HG03095 (cell line): ENCODE results near the gene DUSP28.

ENCODE experiments used
- ATAC-seq: cut with Tn5 transposase; IDR thresholded peaks from one replicate; pipeline ENCODE4 v1.9.1; 2021; ENCODE audit warnings: moderate library complexity; ENCODE audit not compliant: unreplicated experiment

The DUSP28 gene

GRCh38 chr2:240585101-240585500 lies 24.9 kb downstream of the DUSP28 start:
- ATAC-seq = peak; percentile 21

GRCh38 chr2:240585681-240586197 lies 25.6 kb downstream of the DUSP28 start:
- ATAC-seq = no peak

GRCh38 chr2:240586198-240586918 lies 26.2 kb downstream of the DUSP28 start, which contains the start of gene CAPN10:
Gene CAPN10, plus strand, starts transcription at chr2:240586734. Its CDS starts 178 bp downstream, at chr2:240586912.
- ATAC-seq = peak; percentile 45

- ATAC-seq = no peak
Observed at GRCh38 chr2:240586919-240587800, 27.0 kb downstream of the DUSP28 start.

GRCh38 chr2:240588006-240588655 lies 28.0 kb downstream of the DUSP28 start:
- no peak for ATAC-seq

GRCh38 chr2:240588669-240589068 lies 28.5 kb downstream of the DUSP28 start:
- ATAC-seq = no peak

- no peak for ATAC-seq
Observed at GRCh38 chr2:240589375-240589774, 29.2 kb downstream of the DUSP28 start.

GRCh38 chr2:240589850-240590525 lies 29.8 kb downstream of the DUSP28 start:
- ATAC-seq = no peak

GRCh38 chr2:240590681-240591111 lies 30.5 kb downstream of the DUSP28 start:
- ATAC-seq = no peak

- no peak for ATAC-seq
Observed at GRCh38 chr2:240591226-240591625, 31.1 kb downstream of the DUSP28 start.

- ATAC-seq = no peak
Observed at GRCh38 chr2:240591784-240592183, 31.6 kb downstream of the DUSP28 start.

- ATAC-seq = no peak
Observed at GRCh38 chr2:240593026-240593702, 33.0 kb downstream of the DUSP28 start.

GRCh38 chr2:240593703-240594451 lies 33.7 kb downstream of the DUSP28 start:
- no peak for ATAC-seq

GRCh38 chr2:240594511-240595380 lies 34.6 kb downstream of the DUSP28 start:
- ATAC-seq = no peak

- no peak for ATAC-seq
Observed at GRCh38 chr2:240595381-240596079, 35.4 kb downstream of the DUSP28 start.

GRCh38 chr2:240596080-240596460 lies 35.9 kb downstream of the DUSP28 start:
- no peak for ATAC-seq

GRCh38 chr2:240596491-240596931 lies 36.4 kb downstream of the DUSP28 start:
- ATAC-seq = no peak

- no peak for ATAC-seq
Observed at GRCh38 chr2:240597054-240597418, 36.9 kb downstream of the DUSP28 start.
